NT2/D1 (cell line): ENCODE results near the gene DNM3.

Source experiments
- SUZ12 ChIP-seq: IDR thresholded peaks from 2 replicates; pipeline ENCODE4 v1.6.1; 2011; ENCODE audit not compliant: insufficient read length, insufficient read depth; ENCODE audit errors: extremely low read depth
- YY1 ChIP-seq: IDR thresholded peaks from 2 replicates; pipeline ENCODE4 v1.6.1; 2011; ENCODE audit not compliant: insufficient read length, insufficient read depth
- ZNF274 ChIP-seq: IDR thresholded peaks from 2 replicates; pipeline ENCODE4 v1.6.1; 2011; ENCODE audit warnings: mild to moderate bottlenecking, low read depth, low read length

- TF ChIP-seq SUZ12 (no peak), ZNF274 (no peak), YY1 (no peak)
These were observed 297.3 kb downstream of the DNM3 start for GRCh38 chr1:172138634-172139033.
